DOHH2 (cell line): Measurements from ENCODE around the gene CRYBA4.

Experiments used
- H3F3A ChIP-seq: fragments of 200-600 bp; sonication (generic), shearing (Covaris generic); 2 replicates; pipeline ENCODE4 v1.6.0; 2016; ENCODE audit warnings: antibody characterized with exemption, mild to moderate bottlenecking; ENCODE audit not compliant: control insufficient read depth, insufficient read depth
- H3K27ac ChIP-seq: fragments of 200-600 bp; sonication (generic); 2 replicates; pipeline ENCODE4 v1.5.1; 2014; ENCODE audit warnings: low read depth, mild to moderate bottlenecking, low read length, moderate library complexity
- H3K27me3 ChIP-seq: fragments of 200-600 bp; sonication (generic); 2 replicates; pipeline ENCODE4 v1.6.1; 2014; ENCODE audit warnings: mild to moderate bottlenecking, low read length, mixed read lengths; ENCODE audit not compliant: control insufficient read depth
- H3K36me3 ChIP-seq: fragments of 200-600 bp; sonication (generic); 2 replicates; pipeline ENCODE4 v1.6.1; 2014; ENCODE audit warnings: mild to moderate bottlenecking, low read length, moderate library complexity, mixed read lengths; ENCODE audit not compliant: control insufficient read depth
- H3K4me1 ChIP-seq: fragments of 200-600 bp; sonication (generic); 2 replicates; pipeline ENCODE4 v1.6.1; 2014; ENCODE audit warnings: mild to moderate bottlenecking, low read length, mixed read lengths; ENCODE audit not compliant: control insufficient read depth
- H3K4me2 ChIP-seq: fragments of 200-600 bp; sonication (generic); 2 replicates; pipeline ENCODE4 v1.6.0; 2014; ENCODE audit warnings: mild to moderate bottlenecking, low read length, moderate library complexity
- H3K4me3 ChIP-seq: fragments of 200-600 bp; sonication (generic); 2 replicates; pipeline ENCODE4 v1.5.1; 2014; ENCODE audit warnings: mild to moderate bottlenecking, low read length, mixed read lengths
- H3K79me2 ChIP-seq: fragments of 200-600 bp; sonication (generic); 2 replicates; pipeline ENCODE4 v1.6.1; 2014; ENCODE audit warnings: mild to moderate bottlenecking, low read length, mixed read lengths; ENCODE audit not compliant: control insufficient read depth
- H3K9me2 ChIP-seq: fragments of 200-600 bp; sonication (generic); replicated peaks from 2 replicates; pipeline ENCODE4 v1.6.1; 2014; ENCODE audit warnings: mild to moderate bottlenecking, low read length, mixed read lengths; ENCODE audit not compliant: control insufficient read depth
- H3K9me3 ChIP-seq: fragments of 200-600 bp; sonication (generic); 2 replicates; pipeline ENCODE4 v1.6.1; 2014; ENCODE audit warnings: antibody characterized with exemption, low read length, mixed read lengths; ENCODE audit not compliant: control insufficient read depth, insufficient read depth
- H4K20me1 ChIP-seq: fragments of 200-600 bp; sonication (generic); 2 replicates; pipeline ENCODE4 v1.6.0; 2014; ENCODE audit warnings: low read depth, mild to moderate bottlenecking, antibody characterized with exemption, low read length, moderate library complexity; ENCODE audit not compliant: control insufficient read depth, insufficient read depth
- CTCF ChIP-seq: fragments of 200-600 bp; sonication (generic); IDR thresholded peaks from one replicate; pipeline ENCODE4 v1.5.1; 2014; ENCODE audit warnings: antibody characterized with exemption, mild to moderate bottlenecking, low read depth, low read length; ENCODE audit not compliant: poor library complexity, severe bottlenecking
- EZH2phosphoT487 ChIP-seq: fragments of 200-600 bp; sonication (generic); IDR thresholded peaks from 2 replicates; pipeline ENCODE4 v1.6.1; 2017; ENCODE audit warnings: borderline replicate concordance, mild to moderate bottlenecking, antibody characterized with exemption, low read length, moderate library complexity, mixed read lengths

CRYBA4 gene

GRCh38 chr22:26621663-26622062 is at the start of gene CRYBA4:
Gene CRYBA4 (plus strand): TSS chr22:26621963. CDS start chr22:26622597, 634 bp downstream.
- Histone ChIP-seq H3K36me3 (no peaks in the 10 kb centered on the region), H3K4me1 (peaks cover 17% of the 10 kb centered on the region), H3K27me3 (peaks cover 5% of the 10 kb centered on the region), H3K4me3 (no peak within 1 kb of the TSS), H3K79me2 (no peaks in the 10 kb centered on the region), H3K4me2 (no peak within 1 kb of the TSS), H3F3A (0 out of 2 replicates have a peak, but pooled peaks cover 5% of the 10 kb centered on the region), H3K9me2 (no peaks in the 10 kb centered on the region), H4K20me1 (no peaks in the 10 kb centered on the region), H3K9me3 (no peaks in the 10 kb centered on the region), H3K27ac (no peak within 1 kb of the TSS)
- no peak for TF ChIP-seq EZH2phosphoT487
- TF ChIP-seq CTCF, result no peak

- Histone ChIP-seq H3K79me2 (peaks cover 83% of the 10 kb centered on the region), H3K27me3 (no peaks in the 10 kb centered on the region), H3K27ac (no peak overlapping the region), H4K20me1 (peaks cover 4% of the 10 kb centered on the region; the same call in 1 of the 2 replicates), H3F3A (no peaks in the 10 kb centered on the region), H3K4me2 (no peak overlapping the region), H3K4me1 (peaks cover 14% of the 10 kb centered on the region), H3K9me3 (no peaks in the 10 kb centered on the region), H3K9me2 (no peaks in the 10 kb centered on the region), H3K36me3 (peaks cover 5% of the 10 kb centered on the region), H3K4me3 (no peak overlapping the region)
- TF ChIP-seq CTCF (no peak), EZH2phosphoT487 (no peak)
Observed at GRCh38 chr22:26573026-26573662, 48.6 kb upstream of the CRYBA4 start.

GRCh38 chr22:26574001-26574723 is 47.6 kb upstream of the CRYBA4 start:
- H4K20me1 ChIP-seq, result peaks cover 4% of the 10 kb centered on the region; the same call in 1 of the 2 replicates
- no peak overlapping the region for H3K4me3 ChIP-seq
- H3K79me2 ChIP-seq, result peaks cover 85% of the 10 kb centered on the region
- peaks cover 20% of the 10 kb centered on the region for H3K4me1 ChIP-seq
- peaks cover 11% of the 10 kb centered on the region for H3K36me3 ChIP-seq
- no peaks in the 10 kb centered on the region for H3K27me3 ChIP-seq
- H3K9me2 ChIP-seq, result no peaks in the 10 kb centered on the region
- no peak overlapping the region for H3K27ac ChIP-seq
- H3K9me3 ChIP-seq, result no peaks in the 10 kb centered on the region
- H3K4me2 ChIP-seq, result no peak overlapping the region
- H3F3A ChIP-seq, result no peaks in the 10 kb centered on the region
- TF ChIP-seq CTCF, result no peak
- TF ChIP-seq EZH2phosphoT487, result no peak
